A549 (cell line): ENCODE data around the gene C20orf204. TPM values are rescaled to one million over a fixed set of nuclear protein-coding genes. Genes with fewer than 3 reads are reported as not detected.

Source experiments
- ATAC-seq, 2 experiments: fragments of 200-7000 bp in 1 of 2; fragments of >200 bp in 1 of 2; cut with Nextera tagmentation in 1 of 2; cut with Tn5 transposase in 1 of 2; 3 replicates each; pipeline versions ENCODE4 v1.8.0 to v1.9.1; 2018 to 2020; ENCODE audit warnings: mild to moderate bottlenecking in 1 of 2, moderate library complexity in 1 of 2
- CTCF ChIA-PET: fragments of 300-600 bp; sonication (Branson Sonifier 250); formaldehyde crosslinking; extraction: SDS; loops from one replicate; lab custom pipeline; 2021; ENCODE audit warnings: antibody characterized with exemption, inconsistent platforms; lab: Yijun Ruan, JAX
- POLR2A ChIA-PET: fragments of 350-600 bp; formaldehyde crosslinking; extraction: SDS; loops from one replicate; lab custom pipeline; 2021; ENCODE audit warnings: antibody characterized with exemption, inconsistent platforms; lab: Yijun Ruan, JAX
- DNase-seq, 2 experiments: peaks; one replicate each; pipeline versions ENCODE4 v3.0.0 to v3.0.0-alpha.2; 2011 to 2016; ENCODE audit warnings: low read depth in 1 of 2, low spot score in 1 of 2
- FAIRE-seq: peaks from 2 replicates; lab custom pipeline; 2011; peaks lifted over from hg19 to GRCh38; lab: Jason Lieb, UNC
- H3K27ac ChIP-seq, 2 experiments: fragments of >200 bp; sonication (Bioruptor Twin); formaldehyde crosslinking; 3 replicates each; pipeline ENCODE4 v1.5.1; 2016 to 2017
- H3K4me1 ChIP-seq: fragments of >200 bp; sonication (Bioruptor Twin); formaldehyde crosslinking; 3 replicates; pipeline ENCODE4 v1.6.1; 2016
- H3K4me2 ChIP-seq: fragments of >200 bp; sonication (Bioruptor Twin); formaldehyde crosslinking; 3 replicates; pipeline ENCODE4 v1.6.1; 2016
- H3K4me3 ChIP-seq: fragments of >200 bp; sonication (Bioruptor Twin); formaldehyde crosslinking; 3 replicates; pipeline ENCODE4 v1.5.1; 2016
- H3K9me3 ChIP-seq: fragments of >200 bp; sonication (Bioruptor Twin); formaldehyde crosslinking; 3 replicates; pipeline ENCODE4 v1.6.1; 2016
- BCL3 ChIP-seq: fragments of >200 bp; sonication (Bioruptor Twin); formaldehyde crosslinking; IDR thresholded peaks from 3 replicates; pipeline ENCODE4 v1.6.1; 2016
- CBX2 ChIP-seq: fragments of 200-600 bp; sonication (generic); IDR thresholded peaks from 2 replicates; pipeline ENCODE4 v1.6.1; 2016; ENCODE audit warnings: low read depth, mild to moderate bottlenecking, borderline replicate concordance
- CBX8 ChIP-seq: fragments of 200-600 bp; sonication (generic); IDR thresholded peaks from 2 replicates; pipeline ENCODE4 v1.6.1; 2016
- E2F6 ChIP-seq: IDR thresholded peaks from 2 replicates; pipeline ENCODE4 v1.6.1; 2012; ENCODE audit warnings: low read depth, borderline replicate concordance
- ESRRA ChIP-seq: fragments of 150-350 bp; IDR thresholded peaks from 2 replicates; pipeline ENCODE4 v1.6.1; 2014; ENCODE audit warnings: mild to moderate bottlenecking, low read length, borderline replicate concordance
- FOSB ChIP-seq: fragments of 250-450 bp; sonication (Bioruptor Pico); IDR thresholded peaks from 2 replicates; pipeline ENCODE4 v1.5.0; 2020; ENCODE audit warnings: mild to moderate bottlenecking, moderate library complexity
- FOSL2 ChIP-seq, 2 experiments: fragments of 450-650 bp in 1 of 2; fragments of >200 bp in 1 of 2; sonication (Bioruptor Twin) in 1 of 2; formaldehyde crosslinking; IDR thresholded peaks; 2 replicates each; pipeline versions ENCODE4 v1.5.0 to v1.6.1; 2016 to 2020; ENCODE audit warnings: mild to moderate bottlenecking in 1 of 2, moderate library complexity in 1 of 2
- GATA3 ChIP-seq: IDR thresholded peaks from 2 replicates; pipeline ENCODE4 v1.6.1; 2012; ENCODE audit warnings: borderline replicate concordance
- HOXB13 ChIP-seq: fragments of 250-450 bp; sonication (Bioruptor Pico); IDR thresholded peaks from 2 replicates; pipeline ENCODE4 v1.5.0; 2020; ENCODE audit warnings: low read depth, mild to moderate bottlenecking, moderate library complexity
- MAX ChIP-seq: IDR thresholded peaks from 2 replicates; pipeline ENCODE4 v1.6.1; 2012
- MYC ChIP-seq: IDR thresholded peaks from 2 replicates; pipeline ENCODE4 v1.6.1; 2012; ENCODE audit warnings: mild to moderate bottlenecking, inconsistent platforms, low read length, improper control_type of control experiment, borderline replicate concordance
- NFE2L2 ChIP-seq: fragments of 150-350 bp; conservative IDR thresholded peaks from 2 replicates; pipeline ENCODE4 v1.6.1; 2014; ENCODE audit warnings: low read length
- NR3C1 ChIP-seq: fragments of >200 bp; sonication (Bioruptor Twin); formaldehyde crosslinking; IDR thresholded peaks from 3 replicates; pipeline ENCODE4 v1.6.1; 2017
- POLR2AphosphoS2 ChIP-seq: conservative IDR thresholded peaks from 2 replicates; pipeline ENCODE4 v1.6.1; 2012; ENCODE audit warnings: low read length, improper control_type of control experiment, inconsistent platforms
- RARB ChIP-seq: fragments of 250-450 bp; sonication (Bioruptor Pico); IDR thresholded peaks from 2 replicates; pipeline ENCODE4 v1.8.0; 2021; ENCODE audit warnings: mild to moderate bottlenecking, moderate library complexity
- RCOR1 ChIP-seq: fragments of 150-350 bp; IDR thresholded peaks from 2 replicates; pipeline ENCODE4 v1.6.1; 2014; ENCODE audit warnings: antibody characterized with exemption, low read length, low read depth
- RNF2 ChIP-seq: fragments of 200-600 bp; sonication (generic); IDR thresholded peaks from 2 replicates; pipeline ENCODE4 v1.6.1; 2016; ENCODE audit warnings: low read depth, mild to moderate bottlenecking, antibody characterized with exemption, moderate library complexity, borderline replicate concordance
- SREBF2 ChIP-seq: fragments of 450-650 bp; IDR thresholded peaks from 2 replicates; pipeline ENCODE4 v1.6.1; 2014; ENCODE audit warnings: mild to moderate bottlenecking, moderate library complexity
- WGBS: methylation state at CpG from one replicate; pipeline ENCODE4 v1.1.6; 2017; ENCODE audit errors: missing lambda C conversion rate; 5-methylcytosine and 5-hydroxymethylcytosine counted together
- polyA plus RNA-seq, 4 experiments: library from polyadenylated mRNA; depleted of rRNA in 3 of 4; stranded (reverse); fragments of >200 nt; fragmentation: RNase III in 1 of 4; extraction: RNeasy Plus Mini Kit Qiagen cat#74134 plus additional on column Dnase treatment in 1 of 4; gene quantifications; 2 replicates in 3 of 4; 3 replicates in 1 of 4; pipeline ENCODE4 v1.2.3, GENCODE V29; 2011 to 2017
- TF ChIP-seq, protein P1 (sequence below): fragments of 250-450 bp; sonication (Bioruptor Pico); IDR thresholded peaks from 2 replicates; pipeline ENCODE4 v1.5.0; 2020; ENCODE audit warnings: low read depth, mild to moderate bottlenecking, moderate library complexity
- TF ChIP-seq, protein P2 (sequence below): fragments of 150-350 bp; IDR thresholded peaks from 2 replicates; pipeline ENCODE4 v1.6.1; 2014; ENCODE audit warnings: low read depth, mild to moderate bottlenecking, low read length
- TF ChIP-seq, protein P3 (sequence below): fragments of 200-600 bp; sonication (generic); IDR thresholded peaks from 2 replicates; pipeline ENCODE4 v1.6.1; 2016; ENCODE audit warnings: antibody characterized with exemption, mild to moderate bottlenecking, moderate library complexity

The C20orf204 gene
- polyA plus RNA-seq, 2 of the 4 experiments (the other 2 are of a cell fraction), result 0.21 to 0.59 TPM

GRCh38 chr20:64081624-64081964, 45.6 kb downstream of the C20orf204 start:
- Histone ChIP-seq H3K4me2 (no peak overlapping the region), H3K4me1 (peaks cover 27% of the 10 kb centered on the region), H3K27ac (no peak overlapping the region), H3K4me3 (no peak overlapping the region), H3K9me3 (no peaks in the 10 kb centered on the region)
- CTCF ChIA-PET, result interaction anchor here (0.8 to 9.1 kb wide), 5 partner anchors 9 to 50 kb away, joined by 3 to 121 read pairs (median 26); no protein-coding TSS in a partner anchor
- WGBS, result 90% methylated on average over 6 of the region's 6 CpGs
- DNase-seq (no peak), ATAC-seq (no peak), FAIRE-seq (no peak)
- POLR2A ChIA-PET, result no interaction called here
- no peak for TF ChIP-seq RCOR1

DNA sequence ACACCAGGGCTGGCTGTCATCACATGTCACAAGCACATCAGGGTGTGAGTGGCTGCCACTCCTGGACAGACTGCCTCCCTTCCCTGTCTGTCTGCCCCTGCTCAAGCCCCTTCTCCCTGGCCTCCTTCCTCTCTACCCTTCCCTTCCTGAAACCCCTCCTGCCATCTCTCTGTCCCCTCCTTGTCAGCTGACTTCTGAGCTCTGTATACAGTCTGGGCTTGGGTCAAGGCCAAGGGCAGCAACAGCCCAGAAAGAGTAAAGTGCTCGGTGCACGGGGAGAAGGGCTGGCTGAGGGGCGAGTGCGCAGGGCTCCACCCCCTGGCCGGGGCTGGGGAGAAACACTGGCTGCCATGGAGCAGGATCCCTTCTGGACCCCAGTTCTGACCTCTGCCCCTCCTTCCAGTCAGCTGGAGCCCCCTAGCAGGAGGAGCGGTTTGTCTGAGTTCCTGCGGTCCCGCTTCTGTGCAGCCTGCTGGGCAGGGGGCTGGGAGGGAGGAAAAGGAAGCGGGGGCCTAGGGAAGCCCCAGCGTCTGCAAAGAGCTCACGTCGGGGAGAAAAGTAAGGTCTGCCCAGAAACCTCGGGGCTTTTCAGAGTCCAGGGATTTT, 46.2 kb downstream of the C20orf204 start:
- no peak for ATAC-seq
- Histone ChIP-seq H3K4me2 (no peak overlapping the region; the same call in 2 of the 3 replicates), H3K9me3 (no peaks in the 10 kb centered on the region), H3K27ac (peak overlapping the region in 1 of 2 experiments; percentile 86; a peak in 1 of 6 replicates), H3K4me1 (peaks cover 27% of the 10 kb centered on the region), H3K4me3 (no peak overlapping the region)
- ChIA-PET POLR2A (no interaction called here), CTCF (interaction anchor here (0.8 to 9.1 kb wide), 4 partner anchors 8 to 43 kb away, joined by 4 to 121 read pairs (median 40); no protein-coding TSS in a partner anchor)
- WGBS, result 49% methylated on average over 7 of the region's 13 CpGs
- no peak for FAIRE-seq
- no peak for DNase-seq
- TF ChIP-seq POLR2AphosphoS2, result no peak

GRCh38 chr20:64082820-64083377, 46.9 kb downstream of the C20orf204 start:
- ATAC-seq, result peak in 1 of 2 experiments; percentile 20; a peak in 3 of 6 replicates
- H3K4me3 ChIP-seq, result peak overlapping the region; percentile 71
- POLR2A ChIA-PET, result interaction anchor here (0.5 to 1.7 kb wide), 3 partner anchors 20 to 176 kb away, joined by 4 to 6 read pairs (median 4); partner anchors contain the start of gene TCEA2

More at GRCh38 chr20:64082820-64083377, 46.9 kb downstream of the C20orf204 start:
- Histone ChIP-seq H3K4me1 (peaks cover 25% of the 10 kb centered on the region), H3K27ac (peak overlapping the region; percentile 77 to 86; a peak in 5 of 6 replicates), H3K9me3 (no peaks in the 10 kb centered on the region), H3K4me2 (peak overlapping the region; percentile 99)
- CTCF ChIA-PET, result interaction anchor here (0.9 to 9.1 kb wide), 13 partner anchors 8 to 103 kb away, joined by 3 to 121 read pairs (median 6); partner anchors contain the start of gene SAMD10
- 5% methylated on average over 10 of the region's 13 CpGs for WGBS
- no peak for DNase-seq
- FAIRE-seq, result no peak
- TF ChIP-seq MYC, result no peak
- TF ChIP-seq NFE2L2, result no peak
- no peak for TF ChIP-seq POLR2AphosphoS2
- TF ChIP-seq BCL3, result no peak
- TF ChIP-seq RNF2, result no peak
- TF ChIP-seq FOSL2 (IDR thresholded peaks at IDR 0.05), result no peak
- no peak for TF ChIP-seq FOSL2 (CRISPR knock-in tag; IDR thresholded peaks at IDR 0.05)
- TF ChIP-seq GATA3, result no peak
- TF ChIP-seq, protein P1, sequence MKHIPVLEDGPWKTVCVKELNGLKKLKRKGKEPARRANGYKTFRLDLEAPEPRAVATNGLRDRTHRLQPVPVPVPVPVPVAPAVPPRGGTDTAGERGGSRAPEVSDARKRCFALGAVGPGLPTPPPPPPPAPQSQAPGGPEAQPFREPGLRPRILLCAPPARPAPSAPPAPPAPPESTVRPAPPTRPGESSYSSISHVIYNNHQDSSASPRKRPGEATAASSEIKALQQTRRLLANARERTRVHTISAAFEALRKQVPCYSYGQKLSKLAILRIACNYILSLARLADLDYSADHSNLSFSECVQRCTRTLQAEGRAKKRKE, result no peak
- TF ChIP-seq E2F6, result no peak
- no peak for TF ChIP-seq FOSB (CRISPR knock-in tag)
- TF ChIP-seq CBX2, result no peak
- TF ChIP-seq CBX8, result no peak
- TF ChIP-seq NR3C1, result no peak
- no peak for TF ChIP-seq SREBF2
- TF ChIP-seq, protein P2, sequence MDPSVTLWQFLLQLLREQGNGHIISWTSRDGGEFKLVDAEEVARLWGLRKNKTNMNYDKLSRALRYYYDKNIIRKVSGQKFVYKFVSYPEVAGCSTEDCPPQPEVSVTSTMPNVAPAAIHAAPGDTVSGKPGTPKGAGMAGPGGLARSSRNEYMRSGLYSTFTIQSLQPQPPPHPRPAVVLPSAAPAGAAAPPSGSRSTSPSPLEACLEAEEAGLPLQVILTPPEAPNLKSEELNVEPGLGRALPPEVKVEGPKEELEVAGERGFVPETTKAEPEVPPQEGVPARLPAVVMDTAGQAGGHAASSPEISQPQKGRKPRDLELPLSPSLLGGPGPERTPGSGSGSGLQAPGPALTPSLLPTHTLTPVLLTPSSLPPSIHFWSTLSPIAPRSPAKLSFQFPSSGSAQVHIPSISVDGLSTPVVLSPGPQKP, result no peak
- TF ChIP-seq ESRRA, result no peak
- TF ChIP-seq HOXB13 (CRISPR knock-in tag), result no peak
- TF ChIP-seq, protein P3, sequence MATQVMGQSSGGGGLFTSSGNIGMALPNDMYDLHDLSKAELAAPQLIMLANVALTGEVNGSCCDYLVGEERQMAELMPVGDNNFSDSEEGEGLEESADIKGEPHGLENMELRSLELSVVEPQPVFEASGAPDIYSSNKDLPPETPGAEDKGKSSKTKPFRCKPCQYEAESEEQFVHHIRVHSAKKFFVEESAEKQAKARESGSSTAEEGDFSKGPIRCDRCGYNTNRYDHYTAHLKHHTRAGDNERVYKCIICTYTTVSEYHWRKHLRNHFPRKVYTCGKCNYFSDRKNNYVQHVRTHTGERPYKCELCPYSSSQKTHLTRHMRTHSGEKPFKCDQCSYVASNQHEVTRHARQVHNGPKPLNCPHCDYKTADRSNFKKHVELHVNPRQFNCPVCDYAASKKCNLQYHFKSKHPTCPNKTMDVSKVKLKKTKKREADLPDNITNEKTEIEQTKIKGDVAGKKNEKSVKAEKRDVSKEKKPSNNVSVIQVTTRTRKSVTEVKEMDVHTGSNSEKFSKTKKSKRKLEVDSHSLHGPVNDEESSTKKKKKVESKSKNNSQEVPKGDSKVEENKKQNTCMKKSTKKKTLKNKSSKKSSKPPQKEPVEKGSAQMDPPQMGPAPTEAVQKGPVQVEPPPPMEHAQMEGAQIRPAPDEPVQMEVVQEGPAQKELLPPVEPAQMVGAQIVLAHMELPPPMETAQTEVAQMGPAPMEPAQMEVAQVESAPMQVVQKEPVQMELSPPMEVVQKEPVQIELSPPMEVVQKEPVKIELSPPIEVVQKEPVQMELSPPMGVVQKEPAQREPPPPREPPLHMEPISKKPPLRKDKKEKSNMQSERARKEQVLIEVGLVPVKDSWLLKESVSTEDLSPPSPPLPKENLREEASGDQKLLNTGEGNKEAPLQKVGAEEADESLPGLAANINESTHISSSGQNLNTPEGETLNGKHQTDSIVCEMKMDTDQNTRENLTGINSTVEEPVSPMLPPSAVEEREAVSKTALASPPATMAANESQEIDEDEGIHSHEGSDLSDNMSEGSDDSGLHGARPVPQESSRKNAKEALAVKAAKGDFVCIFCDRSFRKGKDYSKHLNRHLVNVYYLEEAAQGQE, result no peak
- TF ChIP-seq RARB (CRISPR knock-in tag), result no peak
- no peak for TF ChIP-seq MAX
